Stomach smooth muscle (tissue), 2 donors: ENCODE results near the gene BMP6.
A peak's percentile ranks its signal among the peaks of the same experiment; 100 is the strongest.

Experiments
- H3K27ac ChIP-seq: one replicate; pipeline ENCODE4 v1.7.0; 2013; ENCODE audit warnings: mild to moderate bottlenecking, low read length, inconsistent platforms
- H3K27me3 ChIP-seq, 2 donors: one replicate each; pipeline ENCODE4 v1.7.0; 2013; ENCODE audit warnings: low read length in 2 of 2; ENCODE audit not compliant: insufficient read depth in 2 of 2, control insufficient read depth in 1 of 2
- H3K36me3 ChIP-seq, 2 donors: one replicate each; pipeline ENCODE4 v1.7.0; 2013; ENCODE audit warnings: low read length in 2 of 2; ENCODE audit not compliant: control insufficient read depth in 2 of 2, insufficient read depth in 2 of 2
- H3K4me1 ChIP-seq: one replicate; pipeline ENCODE4 v1.7.0; 2013; ENCODE audit warnings: low read length; ENCODE audit not compliant: control insufficient read depth, insufficient read depth
- H3K4me3 ChIP-seq, 2 donors: one replicate each; pipeline ENCODE4 v1.7.0; 2013; ENCODE audit warnings: low read length in 2 of 2
- H3K9ac ChIP-seq, 2 donors: one replicate each; pipeline ENCODE4 v1.7.0; 2013; ENCODE audit warnings: low read length in 2 of 2, mild to moderate bottlenecking in 1 of 2
- H3K9me3 ChIP-seq, 2 donors: one replicate each; pipeline ENCODE4 v1.7.0; 2013; ENCODE audit warnings: low read length in 2 of 2; ENCODE audit not compliant: control insufficient read depth in 2 of 2
- donor health status: healthy.
- donor health status: Pancreatic carcinoma.

BMP6 gene

DNA sequence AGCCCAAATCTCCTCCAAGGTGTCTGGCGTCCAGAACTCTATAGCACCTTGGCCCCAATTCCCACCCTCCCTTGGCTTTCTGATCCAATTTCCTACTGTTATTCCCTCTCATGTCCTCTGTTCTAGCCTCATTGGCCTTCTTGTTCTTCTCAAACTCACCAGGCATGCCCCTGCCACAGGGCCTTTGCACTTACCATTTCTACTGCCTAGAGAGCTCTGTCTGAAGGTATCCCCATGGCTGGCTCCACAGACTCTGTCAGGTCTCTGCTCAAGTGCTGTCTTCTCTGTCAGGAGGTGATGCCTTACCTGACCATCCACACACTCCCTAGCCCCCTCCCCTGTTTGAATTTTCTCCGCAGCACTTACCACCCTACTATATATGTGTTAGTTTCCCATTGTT is 5.6 kb upstream of the BMP6 start:
- no peak overlapping the region for H3K9ac ChIP-seq
- H3K27me3 ChIP-seq = peaks cover 7 to 18% of the 10 kb centered on the region in 2 donors
- H3K4me1 ChIP-seq = no peaks in the 10 kb centered on the region
- H3K36me3 ChIP-seq = no peaks in the 10 kb centered on the region
- peaks cover 0 to 7% of the 10 kb centered on the region in 2 donors for H3K9me3 ChIP-seq
- H3K27ac ChIP-seq = no peak overlapping the region
- H3K4me3 ChIP-seq = no peak overlapping the region

DNA sequence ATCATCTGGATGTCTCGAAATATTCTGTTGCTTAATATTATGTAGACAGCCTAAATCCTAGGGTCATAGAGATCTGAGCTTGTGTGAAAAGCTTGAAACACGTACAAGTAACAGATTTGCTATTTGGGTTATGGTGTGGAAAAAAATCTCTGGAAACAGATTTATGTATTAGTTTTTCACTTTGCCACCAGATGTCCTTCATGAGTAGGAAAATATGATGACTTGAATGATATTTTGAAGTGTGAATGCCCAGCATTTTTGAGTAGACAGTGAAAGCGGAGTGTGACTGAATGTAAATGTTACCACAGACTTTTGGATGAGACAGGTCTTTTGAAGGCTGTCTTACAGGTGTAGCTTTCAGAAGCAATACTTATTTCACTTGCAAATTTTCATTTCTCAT is 4.2 kb upstream of the BMP6 start:
- H3K36me3 ChIP-seq = no peaks in the 10 kb centered on the region
- H3K9me3 ChIP-seq = peaks cover 0 to 3% of the 10 kb centered on the region in 2 donors
- H3K4me1 ChIP-seq = peaks cover 6% of the 10 kb centered on the region
- H3K4me3 ChIP-seq = no peak overlapping the region
- no peak overlapping the region for H3K27ac ChIP-seq
- no peak overlapping the region for H3K9ac ChIP-seq
- H3K27me3 ChIP-seq = peaks cover 16 to 18% of the 10 kb centered on the region in 2 donors

DNA sequence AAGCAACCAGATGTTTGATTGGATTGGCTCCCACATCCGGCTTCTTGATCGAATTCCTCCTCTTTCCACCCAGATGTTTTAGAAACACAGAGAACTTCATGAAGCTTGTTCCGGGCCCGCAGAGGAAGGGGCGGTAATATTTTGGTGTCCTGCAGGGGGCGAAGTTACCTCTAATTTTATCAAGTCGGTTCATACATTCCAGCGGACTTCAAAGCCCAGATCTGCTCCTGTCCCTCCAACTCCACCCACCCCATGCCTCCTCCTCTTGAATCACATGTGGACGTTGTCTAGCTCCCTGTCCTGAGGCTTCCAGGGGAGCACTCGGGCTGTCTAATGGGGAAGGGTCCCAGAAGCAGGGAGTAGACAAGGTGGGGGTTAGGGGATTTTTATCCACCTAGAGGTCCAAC is 2.9 kb upstream of the BMP6 start:
- no peak overlapping the region for H3K4me3 ChIP-seq
- H3K27ac ChIP-seq = no peak overlapping the region
- H3K27me3 ChIP-seq = peaks cover 20 to 27% of the 10 kb centered on the region in 2 donors

DNA sequence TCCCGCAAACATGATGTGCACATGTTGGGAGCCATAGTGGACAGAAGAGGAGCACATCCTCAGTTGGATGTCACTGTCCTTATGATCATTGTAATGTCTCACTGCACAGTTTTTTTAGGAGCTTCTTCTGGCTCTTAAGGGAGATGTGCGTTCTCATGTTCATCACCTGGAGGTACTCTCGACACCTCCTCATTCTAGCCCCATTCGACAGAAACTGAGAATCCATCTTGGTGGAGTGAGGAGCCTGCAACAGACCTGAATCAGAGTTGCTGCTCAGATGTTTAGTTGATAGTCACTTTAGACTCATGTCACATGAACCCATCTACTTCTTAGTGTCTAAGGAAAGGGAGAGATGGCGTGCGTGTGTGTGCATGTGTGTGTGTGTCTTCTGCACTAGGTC is 2.3 kb upstream of the BMP6 start:
- H3K36me3 ChIP-seq = no peaks in the 10 kb centered on the region
- H3K27me3 ChIP-seq = peaks cover 24 to 32% of the 10 kb centered on the region in 2 donors
- peaks cover 23% of the 10 kb centered on the region for H3K4me1 ChIP-seq
- H3K27ac ChIP-seq = no peak overlapping the region
- no peaks in the 10 kb centered on the region for H3K9me3 ChIP-seq
- no peak overlapping the region for H3K4me3 ChIP-seq
- no peak overlapping the region for H3K9ac ChIP-seq

More for the DNA sequence above, 2.9 kb upstream of the BMP6 start:
- H3K36me3 ChIP-seq = no peaks in the 10 kb centered on the region
- no peaks in the 10 kb centered on the region for H3K9me3 ChIP-seq
- no peak overlapping the region for H3K9ac ChIP-seq
- H3K4me1 ChIP-seq = peaks cover 18% of the 10 kb centered on the region

DNA sequence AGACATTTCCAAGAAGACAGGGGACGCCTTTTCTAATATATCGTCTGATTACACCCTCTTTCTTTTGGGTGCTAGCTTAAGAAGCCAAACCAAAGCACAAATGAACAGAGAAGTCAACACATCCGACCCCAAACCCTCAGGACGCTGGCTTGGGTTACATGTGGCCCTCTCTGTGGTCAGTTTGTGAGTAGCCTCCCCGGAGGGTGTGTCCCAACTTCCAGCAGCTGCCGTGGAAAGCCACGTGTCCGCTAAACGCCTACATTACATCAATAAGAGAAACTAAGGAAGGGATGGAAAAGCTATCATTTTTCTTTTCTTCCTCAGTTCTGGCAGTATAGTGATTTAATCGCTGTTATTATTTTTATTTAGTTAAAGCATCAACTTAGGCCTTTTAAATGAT is 487 bp upstream of the BMP6 start:
- Histone ChIP-seq H3K27me3 (peaks cover 38 to 50% of the 10 kb centered on the region in 2 donors), H3K9ac (no peak overlapping the region), H3K36me3 (no peaks in the 10 kb centered on the region), H3K9me3 (no peaks in the 10 kb centered on the region), H3K27ac (no peak overlapping the region), H3K4me3 (peak overlapping the region; percentile 56 to 75), H3K4me1 (peaks cover 26% of the 10 kb centered on the region)

DNA sequence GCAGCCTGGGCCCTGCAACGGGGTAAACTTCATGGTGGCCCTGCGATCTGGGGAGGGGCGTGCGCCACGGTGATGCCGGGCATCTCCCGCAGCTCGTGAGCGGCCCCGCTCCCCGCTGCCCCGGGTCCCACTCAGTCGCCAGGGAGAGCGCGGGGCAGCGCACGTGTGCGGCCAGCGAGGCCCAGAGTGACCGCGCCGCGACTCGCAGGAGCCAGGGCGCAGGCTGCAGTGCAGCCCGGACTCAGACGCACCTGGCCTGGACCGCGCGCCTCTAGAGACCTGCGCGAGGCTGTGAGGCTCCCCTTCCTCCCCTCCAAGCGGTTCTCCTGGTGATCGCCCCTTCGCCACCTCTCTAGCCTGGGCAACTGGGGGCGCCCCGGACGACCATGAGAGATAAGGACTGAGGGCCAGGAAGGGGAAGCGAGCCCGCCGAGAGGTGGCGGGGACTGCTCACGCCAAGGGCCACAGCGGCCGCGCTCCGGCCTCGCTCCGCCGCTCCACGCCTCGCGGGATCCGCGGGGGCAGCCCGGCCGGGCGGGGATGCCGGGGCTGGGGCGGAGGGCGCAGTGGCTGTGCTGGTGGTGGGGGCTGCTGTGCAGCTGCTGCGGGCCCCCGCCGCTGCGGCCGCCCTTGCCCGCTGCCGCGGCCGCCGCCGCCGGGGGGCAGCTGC is 652 bp downstream of the BMP6 start:
- H3K36me3 ChIP-seq = no peaks in the 10 kb centered on the region
- no peak overlapping the region for H3K27ac ChIP-seq
- no peaks in the 10 kb centered on the region for H3K9me3 ChIP-seq
- H3K9ac ChIP-seq = no peak overlapping the region
- peaks cover 42 to 61% of the 10 kb centered on the region in 2 donors for H3K27me3 ChIP-seq
- peaks cover 26% of the 10 kb centered on the region for H3K4me1 ChIP-seq
- H3K4me3 ChIP-seq = peak overlapping the region; percentile 56 to 75

DNA sequence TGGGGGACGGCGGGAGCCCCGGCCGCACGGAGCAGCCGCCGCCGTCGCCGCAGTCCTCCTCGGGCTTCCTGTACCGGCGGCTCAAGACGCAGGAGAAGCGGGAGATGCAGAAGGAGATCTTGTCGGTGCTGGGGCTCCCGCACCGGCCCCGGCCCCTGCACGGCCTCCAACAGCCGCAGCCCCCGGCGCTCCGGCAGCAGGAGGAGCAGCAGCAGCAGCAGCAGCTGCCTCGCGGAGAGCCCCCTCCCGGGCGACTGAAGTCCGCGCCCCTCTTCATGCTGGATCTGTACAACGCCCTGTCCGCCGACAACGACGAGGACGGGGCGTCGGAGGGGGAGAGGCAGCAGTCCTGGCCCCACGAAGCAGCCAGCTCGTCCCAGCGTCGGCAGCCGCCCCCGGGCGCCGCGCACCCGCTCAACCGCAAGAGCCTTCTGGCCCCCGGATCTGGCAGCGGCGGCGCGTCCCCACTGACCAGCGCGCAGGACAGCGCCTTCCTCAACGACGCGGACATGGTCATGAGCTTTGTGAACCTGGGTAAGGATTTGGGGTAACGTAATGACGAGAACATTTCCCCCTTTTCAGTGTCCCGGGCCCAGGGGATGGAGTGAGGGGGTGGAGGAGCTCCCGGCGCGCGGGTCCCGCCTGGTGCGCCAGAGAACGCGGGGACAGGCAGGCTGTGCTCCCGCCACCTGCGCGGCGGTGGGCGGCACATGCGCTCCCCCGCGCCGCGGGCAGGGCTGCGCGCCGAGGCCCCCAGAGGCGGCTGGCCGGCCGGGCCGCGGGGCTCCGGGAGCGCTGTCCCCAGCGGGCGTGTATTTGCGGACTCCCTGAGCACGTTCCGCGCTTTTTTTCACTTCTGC is 1.4 kb downstream of the BMP6 start:
- no peak overlapping the region for H3K9ac ChIP-seq
- H3K36me3 ChIP-seq = no peaks in the 10 kb centered on the region
- peak overlapping the region; percentile 55 to 75 for H3K4me3 ChIP-seq
- H3K9me3 ChIP-seq = no peaks in the 10 kb centered on the region
- peaks cover 42 to 69% of the 10 kb centered on the region in 2 donors for H3K27me3 ChIP-seq
- no peak overlapping the region for H3K27ac ChIP-seq
- H3K4me1 ChIP-seq = peaks cover 26% of the 10 kb centered on the region

DNA sequence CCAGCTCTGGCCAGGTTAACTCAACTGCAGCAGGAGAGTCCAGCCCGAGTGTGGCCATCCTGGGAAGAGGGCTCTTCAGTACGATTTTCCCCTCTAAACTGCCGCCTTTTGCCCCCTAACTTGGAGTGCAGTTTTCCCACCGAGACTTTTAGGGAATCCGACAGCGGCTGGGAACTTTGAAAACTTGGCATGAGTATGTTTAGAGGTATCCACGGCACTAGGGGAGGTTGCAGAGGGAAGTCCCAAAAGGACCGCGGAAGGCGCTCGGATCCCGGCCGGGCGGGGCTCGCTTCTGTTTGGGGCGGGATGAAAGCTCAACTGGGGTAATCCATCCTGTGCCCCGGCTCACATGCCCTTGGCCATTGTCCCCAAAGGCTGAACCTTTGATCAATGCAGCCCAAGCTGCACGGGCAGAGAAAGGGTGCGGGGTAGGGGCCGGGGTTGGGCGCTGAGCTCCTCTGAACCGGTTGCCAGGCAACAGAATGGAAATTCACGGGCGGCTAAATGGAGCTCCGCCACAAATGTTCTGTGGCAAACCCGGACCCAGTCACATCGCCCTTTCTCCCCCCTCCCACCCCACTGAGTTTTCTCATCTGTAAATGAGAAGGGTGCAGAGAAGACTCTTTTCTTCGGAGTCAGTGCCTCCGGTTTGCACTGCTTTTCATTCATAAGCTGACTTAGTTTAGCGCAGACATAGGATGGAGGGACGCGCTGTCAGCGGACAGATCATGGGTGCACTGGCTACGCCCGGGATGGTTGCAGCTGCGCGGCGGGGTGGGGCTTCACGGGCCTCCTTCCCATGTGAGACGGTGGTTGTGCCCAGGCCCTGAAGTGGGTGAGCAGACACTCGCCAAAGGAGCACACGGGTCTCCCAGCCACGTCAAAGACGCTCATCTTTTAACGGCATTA is 2.3 kb downstream of the BMP6 start:
- Histone ChIP-seq H3K4me1 (peaks cover 26% of the 10 kb centered on the region), H3K4me3 (peak overlapping the region; percentile 55 to 75), H3K36me3 (no peaks in the 10 kb centered on the region), H3K9me3 (no peaks in the 10 kb centered on the region), H3K27ac (no peak overlapping the region), H3K9ac (no peak overlapping the region), H3K27me3 (peaks cover 41 to 74% of the 10 kb centered on the region in 2 donors)

DNA sequence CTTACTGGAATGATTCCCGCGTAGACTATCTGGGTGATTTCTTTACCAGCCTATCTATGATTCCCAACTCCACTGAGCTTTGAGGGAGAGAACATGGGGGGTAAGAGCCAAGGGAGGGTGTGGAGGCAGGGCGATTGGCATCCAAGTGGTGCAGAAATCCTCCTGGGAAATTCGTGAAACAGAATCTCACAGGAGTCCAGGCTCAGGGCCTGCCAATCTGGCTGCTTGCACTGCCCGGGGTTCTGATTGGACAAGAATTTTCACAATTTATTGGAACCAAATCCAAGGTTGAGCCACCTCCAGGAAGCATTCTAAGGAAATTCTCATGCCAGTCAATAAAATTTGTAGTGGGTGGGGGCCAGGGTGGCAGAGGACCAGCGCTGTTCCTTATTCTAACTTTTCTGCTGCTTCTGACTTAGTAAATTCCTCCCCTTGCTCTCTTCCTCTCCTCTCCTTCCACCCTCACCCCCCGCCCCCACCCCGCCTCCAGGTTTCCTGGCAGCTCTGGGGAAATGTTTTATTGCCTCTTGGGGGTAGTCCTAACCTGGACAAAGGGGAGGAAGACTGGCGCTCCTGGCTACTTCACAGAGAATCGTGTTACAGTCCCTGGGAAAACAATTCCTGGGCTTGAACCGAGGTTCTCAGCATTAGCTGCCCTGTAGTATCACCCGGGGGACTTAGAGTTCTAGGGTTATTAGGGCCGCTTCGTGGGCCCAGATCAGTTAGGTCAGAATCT is 3.1 kb downstream of the BMP6 start:
- no peak overlapping the region for H3K27ac ChIP-seq
- no peak overlapping the region for H3K9ac ChIP-seq
- peaks cover 26% of the 10 kb centered on the region for H3K4me1 ChIP-seq
- peaks cover 41 to 72% of the 10 kb centered on the region in 2 donors for H3K27me3 ChIP-seq
- peak overlapping the region; percentile 55 to 75 for H3K4me3 ChIP-seq
- H3K9me3 ChIP-seq = no peaks in the 10 kb centered on the region
- no peaks in the 10 kb centered on the region for H3K36me3 ChIP-seq
